Right cardiac atrium (tissue), 5 donors: Measurements from ENCODE around the gene EHHADH. TPM values are rescaled to one million over a fixed set of nuclear protein-coding genes. Genes with fewer than 3 reads are reported as not detected.

ENCODE experiments used
- ATAC-seq, 2 donors: fragments of 200-7000 bp; cut with Tn5 transposase; one replicate each; pipeline versions ENCODE4 v1.8.0 to v1.9.1; 2020; ENCODE audit warnings: moderate library complexity in 2 of 2, mild to moderate bottlenecking in 1 of 2
- DNase-seq, 3 donors: peaks; one replicate each; pipeline ENCODE4 v3.0.0-alpha.2; 2020
- H3K27ac ChIP-seq: one replicate; pipeline ENCODE4 v1.5.1; 2013; ENCODE audit warnings: mild to moderate bottlenecking, low read length, control low read depth, moderate library complexity
- H3K27me3 ChIP-seq: one replicate; pipeline ENCODE4 v1.6.1; 2013; ENCODE audit not compliant: control insufficient read depth, insufficient read depth
- H3K4me1 ChIP-seq: one replicate; pipeline ENCODE4 v1.6.1; 2013; ENCODE audit warnings: low read length; ENCODE audit not compliant: control insufficient read depth, insufficient read depth
- H3K4me3 ChIP-seq: one replicate; pipeline ENCODE4 v1.5.1; 2013; ENCODE audit warnings: low read length, control low read depth
- H3K9me3 ChIP-seq: one replicate; pipeline ENCODE4 v1.6.1; 2013; ENCODE audit warnings: low read length; ENCODE audit not compliant: control insufficient read depth
- WGBS: extraction: QIAGEN DNeasy Blood & Tissue Kit; methylation state at CpG from one replicate; pipeline ENCODE4 v1.1.7; 2013; 5-methylcytosine and 5-hydroxymethylcytosine counted together
- intact Hi-C, 4 donors: fragments of 100-400 bp; cut with DNase I; formaldehyde crosslinking; loops; one replicate each; pipeline versions ENCODE4 v1.11.0 to v1.14.0; 2022 to 2023
- polyA plus RNA-seq: library from polyadenylated mRNA; stranded (reverse); fragments of 200-250 nt; gene quantifications from one replicate; pipeline ENCODE4 v1.2.3, GENCODE V29; 2013
- total RNA-seq, 4 donors: library from RNA; stranded (reverse); fragmentation: NEBNext Ultra II Directional; extraction: Animal tissue kit (Norgen Biotek cat#: 25700); gene quantifications; one replicate each; pipeline ENCODE4 v1.2.1, GENCODE V29; 2021
- donor health status: healthy with polysubstance abuse.
- donor health status: DM: no; HTN: yes; CAD: no.
- donor health status: DM: no; HTN: no; CAD: no.
- donor health status: DM: no; HTN: yes; CAD: no; lungs with severe emphysema.
- donor health status: DM: yes; HTN: yes; CAD: no.

EHHADH gene
- total and polyA plus RNA-seq, 5 donors, result 5.9 to 14.4 (median 13.9) TPM

DNA sequence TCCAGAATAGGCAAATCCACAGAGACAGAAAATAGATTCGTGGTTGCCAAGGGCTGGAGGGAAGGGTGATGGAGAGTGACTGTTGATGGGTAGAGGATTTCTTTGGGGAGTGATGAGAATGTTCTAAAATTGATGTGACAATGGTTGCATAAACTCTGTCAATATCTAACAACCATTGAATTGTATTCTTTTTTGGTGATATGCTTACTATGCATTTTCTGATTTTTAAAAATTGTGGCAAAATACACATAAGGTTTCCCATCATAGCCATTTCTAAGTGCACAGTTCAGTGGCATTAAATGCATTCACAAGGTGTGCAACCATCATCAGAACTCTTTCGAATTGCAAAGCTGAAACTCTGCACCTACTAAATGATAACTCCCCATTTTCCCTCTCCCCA is 56.8 kb downstream of the EHHADH start:
- no peak overlapping the region for H3K27ac ChIP-seq
- intact Hi-C loops, result no loop called here
- no peaks in the 10 kb centered on the region for H3K9me3 ChIP-seq
- DNase-seq, result no peak
- no peak overlapping the region for H3K4me3 ChIP-seq
- 92% methylated on average over 2 of the region's 2 CpGs for WGBS
- no peaks in the 10 kb centered on the region for H3K4me1 ChIP-seq
- no peaks in the 10 kb centered on the region for H3K27me3 ChIP-seq
- no peak for ATAC-seq

DNA sequence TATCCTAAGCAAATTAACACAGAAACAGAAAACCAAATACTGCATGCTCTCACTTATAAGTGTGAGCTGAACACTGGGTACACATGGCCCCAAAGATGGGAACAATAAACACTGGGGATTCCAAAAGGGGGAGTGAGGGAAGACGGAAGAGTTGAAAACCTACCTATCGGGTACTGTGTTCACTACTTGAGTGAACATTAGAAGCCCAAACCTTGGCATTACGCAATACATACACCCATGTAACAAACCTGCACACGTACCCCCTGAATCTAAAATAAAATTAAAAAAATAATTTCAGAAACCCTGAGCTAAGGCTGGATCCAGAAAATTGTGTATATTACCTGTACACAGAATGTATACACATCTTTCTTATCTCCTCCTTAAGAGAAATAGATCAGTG is 58.2 kb downstream of the EHHADH start:
- Histone ChIP-seq H3K27me3 (no peaks in the 10 kb centered on the region), H3K27ac (no peak overlapping the region), H3K4me3 (no peak overlapping the region), H3K4me1 (no peaks in the 10 kb centered on the region), H3K9me3 (no peaks in the 10 kb centered on the region)
- 96% methylated on average over 4 of the region's 4 CpGs for whole genome bisulfite sequencing
- intact Hi-C loops, result no loop called here
- no peak for DNase-seq
- no peak for ATAC-seq

- H3K27ac ChIP-seq, result no peak overlapping the region
- H3K4me1 ChIP-seq, result no peaks in the 10 kb centered on the region
- no peaks in the 10 kb centered on the region for H3K27me3 ChIP-seq
- intact Hi-C loops, result no loop called here
- H3K4me3 ChIP-seq, result no peak overlapping the region
- DNase-seq (no peak), ATAC-seq (no peak)
- H3K9me3 ChIP-seq, result no peaks in the 10 kb centered on the region
Observed at GRCh38 chr3:185188816-185189215, 65.0 kb downstream of the EHHADH start.

GRCh38 chr3:185187391-185187790 is 66.5 kb downstream of the EHHADH start:
- H3K9me3 ChIP-seq, result no peaks in the 10 kb centered on the region
- ATAC-seq (no peak), DNase-seq (no peak)
- no peak overlapping the region for H3K4me3 ChIP-seq
- WGBS, result 75% methylated on average over 2 of the region's 2 CpGs
- no peak overlapping the region for H3K27ac ChIP-seq
- intact Hi-C loops, result no loop called here
- no peaks in the 10 kb centered on the region for H3K4me1 ChIP-seq
- no peaks in the 10 kb centered on the region for H3K27me3 ChIP-seq

DNA sequence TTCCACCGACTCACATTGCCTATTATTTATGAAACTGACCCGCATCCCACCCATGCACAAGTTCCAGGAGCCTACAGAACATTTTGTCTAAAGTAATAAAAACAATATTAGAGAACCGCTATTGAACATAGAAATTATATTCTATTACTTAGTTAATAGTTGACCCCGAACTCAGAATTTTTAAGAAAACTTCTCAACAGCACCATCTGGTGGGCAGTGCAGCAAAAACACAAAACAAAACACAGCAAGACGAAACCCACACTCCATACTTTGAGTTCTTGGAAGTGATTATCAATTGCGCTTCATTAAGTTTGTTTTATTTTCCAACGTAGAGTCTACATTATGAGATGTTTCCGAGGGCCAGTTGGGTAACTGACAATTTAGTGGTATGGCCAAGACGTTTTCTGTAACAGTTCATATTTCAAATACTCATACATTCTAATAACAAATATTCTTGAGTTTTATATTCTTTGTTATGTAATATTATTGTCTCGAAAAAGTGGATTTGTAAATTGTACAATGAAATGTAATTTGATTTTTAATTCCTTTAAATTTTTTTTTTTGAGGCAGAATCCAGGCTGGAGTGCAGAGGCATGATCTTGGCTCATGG is 77.0 kb downstream of the EHHADH start:
- WGBS, result 18% methylated on average over 10 of the region's 10 CpGs
- Histone ChIP-seq H3K9me3 (no peaks in the 10 kb centered on the region), H3K4me1 (no peaks in the 10 kb centered on the region), H3K27ac (no peak overlapping the region), H3K27me3 (no peaks in the 10 kb centered on the region), H3K4me3 (no peak overlapping the region)
- ATAC-seq (no peak), DNase-seq (peak in 2 of 3 donors; percentile 16 to 56)
- intact Hi-C loops, result loop anchor here in 3 of 4 donors (5.0 kb wide), 1 partner anchor 300 kb away; no protein-coding TSS in a partner anchor

- peak; percentile 79 to 88 (median 87) for DNase-seq
- Histone ChIP-seq H3K4me1 (no peaks in the 10 kb centered on the region), H3K27me3 (no peaks in the 10 kb centered on the region), H3K9me3 (no peaks in the 10 kb centered on the region), H3K4me3 (no peak overlapping the region), H3K27ac (peak overlapping the region; percentile 53)
- 27% methylated on average over 15 of the region's 15 CpGs for WGBS
- intact Hi-C loops, result loop anchor here in 3 of 4 donors (5.0 kb wide), 1 partner anchor 298 kb away; no protein-coding TSS in a partner anchor
- peak; percentile 96 to 98 for ATAC-seq
Observed at GRCh38 chr3:185175370-185175987, 78.4 kb downstream of the EHHADH start.

DNA sequence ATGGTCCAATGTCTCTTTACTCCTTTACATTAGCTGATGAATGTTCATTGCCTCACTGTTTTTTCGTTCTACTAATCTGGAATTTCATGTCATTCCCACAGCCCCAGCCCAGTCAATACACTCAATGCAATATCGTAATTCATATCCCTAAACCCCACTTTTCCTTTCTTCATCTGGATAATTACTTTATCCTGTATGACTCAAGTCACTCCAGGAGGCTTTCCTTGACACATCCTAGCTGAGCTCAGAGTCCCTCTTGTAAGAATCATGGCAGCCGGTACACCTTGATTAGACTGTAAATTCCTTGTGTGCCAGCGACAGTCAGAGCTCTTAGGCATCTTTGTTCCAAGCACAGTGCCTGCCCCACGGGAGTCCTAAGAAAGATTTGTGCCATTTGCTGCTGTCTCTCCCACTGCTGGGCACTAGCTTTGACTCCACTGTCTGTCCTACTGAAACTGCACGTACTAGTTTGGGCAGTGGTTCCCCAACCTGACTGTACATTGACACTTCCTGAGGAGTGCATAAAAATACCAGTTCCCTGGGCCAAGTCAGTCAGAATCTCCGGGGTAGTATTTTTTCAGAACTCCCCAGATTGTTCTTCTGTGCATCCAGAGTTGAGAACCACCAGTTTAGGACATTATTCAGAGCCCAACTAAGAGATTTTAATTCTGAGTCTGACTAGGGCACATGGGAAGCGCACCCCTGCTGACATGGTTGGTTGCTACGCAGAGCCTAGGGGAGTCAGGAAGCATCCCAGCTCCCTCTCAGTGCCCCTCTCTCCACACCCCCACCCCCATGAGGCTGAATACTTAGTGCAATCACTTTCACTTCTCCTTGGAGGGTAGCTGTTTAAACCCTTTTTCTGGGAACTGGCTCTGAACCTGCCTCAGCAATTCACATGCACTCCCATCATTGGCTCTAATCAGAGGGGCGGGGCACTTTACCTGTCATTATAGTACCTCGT is 81.5 kb downstream of the EHHADH start:
- intact Hi-C loops, result no loop called here
- 82% methylated on average over 11 of the region's 11 CpGs for WGBS
- Histone ChIP-seq H3K27ac (no peak overlapping the region), H3K27me3 (no peaks in the 10 kb centered on the region), H3K4me1 (no peaks in the 10 kb centered on the region), H3K4me3 (no peak overlapping the region), H3K9me3 (no peaks in the 10 kb centered on the region)
- no peak for DNase-seq
- no peak for ATAC-seq

DNA sequence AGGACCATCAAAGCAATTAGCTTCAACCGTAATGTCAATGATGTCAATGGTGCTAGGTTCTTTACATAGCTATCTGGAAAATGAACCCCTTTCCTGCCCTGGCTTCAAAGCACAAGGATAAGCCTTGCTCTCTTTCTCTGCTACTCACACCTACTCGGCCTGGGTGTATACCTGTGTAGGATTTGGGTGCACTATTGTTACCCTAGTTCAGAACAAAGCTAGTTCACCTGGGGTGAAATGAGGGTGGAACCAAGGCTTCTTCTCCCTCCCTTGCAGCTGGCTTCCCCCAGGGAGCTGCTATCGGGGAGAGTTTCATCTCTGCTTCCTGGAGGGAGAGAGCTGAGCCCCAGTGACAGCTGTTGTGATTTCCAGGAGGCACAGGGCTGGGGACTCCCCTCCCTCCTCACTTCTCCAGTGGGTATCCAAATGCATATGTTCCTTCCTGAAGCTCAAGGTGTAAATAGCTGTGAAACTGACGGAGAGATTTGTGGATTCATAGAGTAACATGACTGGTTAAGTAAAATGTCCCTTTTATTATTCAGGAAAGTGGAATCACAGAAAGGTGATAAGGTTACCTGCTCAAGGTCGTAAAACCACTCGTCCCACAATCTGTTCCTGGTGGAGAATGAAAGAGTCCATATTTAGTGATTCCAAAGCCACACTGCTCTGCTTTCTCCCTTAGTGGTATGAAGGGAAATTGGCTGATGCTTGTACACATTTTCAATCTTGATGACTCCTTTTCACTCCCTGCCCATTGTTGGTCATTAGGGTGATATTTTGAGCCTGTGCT is 89.2 kb downstream of the EHHADH start:
- DNase-seq (no peak), ATAC-seq (no peak)
- 65% methylated on average over 6 of the region's 6 CpGs for WGBS
- H3K9me3 ChIP-seq, result no peaks in the 10 kb centered on the region
- intact Hi-C loops, result no loop called here
- no peaks in the 10 kb centered on the region for H3K27me3 ChIP-seq
- H3K27ac ChIP-seq, result no peak overlapping the region
- H3K4me3 ChIP-seq, result no peak overlapping the region
- peaks cover 1% of the 10 kb centered on the region for H3K4me1 ChIP-seq

GRCh38 chr3:185162634-185163033 is 91.2 kb downstream of the EHHADH start:
- Histone ChIP-seq H3K4me1 (peaks cover 1% of the 10 kb centered on the region), H3K4me3 (no peak overlapping the region), H3K9me3 (no peaks in the 10 kb centered on the region), H3K27me3 (no peaks in the 10 kb centered on the region), H3K27ac (no peak overlapping the region)
- intact Hi-C loops, result no loop called here
- no peak for DNase-seq
- WGBS, result 65% methylated on average over 8 of the region's 8 CpGs
- ATAC-seq, result no peak

- Histone ChIP-seq H3K4me1 (peaks cover 1% of the 10 kb centered on the region), H3K27ac (no peak overlapping the region), H3K9me3 (no peaks in the 10 kb centered on the region), H3K27me3 (no peaks in the 10 kb centered on the region), H3K4me3 (no peak overlapping the region)
- ATAC-seq (no peak), DNase-seq (no peak)
- 70% methylated on average over 5 of the region's 5 CpGs for WGBS
- intact Hi-C loops, result no loop called here
Observed at GRCh38 chr3:185161761-185162160, 92.1 kb downstream of the EHHADH start.
